GM19328 (cell line): ENCODE results near the gene NT5C3B.

Experiments
- ATAC-seq: cut with Tn5 transposase; IDR thresholded peaks from one replicate; pipeline ENCODE4 v1.9.1; 2021; ENCODE audit warnings: mild to moderate bottlenecking, moderate library complexity; ENCODE audit not compliant: unreplicated experiment

NT5C3B gene

DNA sequence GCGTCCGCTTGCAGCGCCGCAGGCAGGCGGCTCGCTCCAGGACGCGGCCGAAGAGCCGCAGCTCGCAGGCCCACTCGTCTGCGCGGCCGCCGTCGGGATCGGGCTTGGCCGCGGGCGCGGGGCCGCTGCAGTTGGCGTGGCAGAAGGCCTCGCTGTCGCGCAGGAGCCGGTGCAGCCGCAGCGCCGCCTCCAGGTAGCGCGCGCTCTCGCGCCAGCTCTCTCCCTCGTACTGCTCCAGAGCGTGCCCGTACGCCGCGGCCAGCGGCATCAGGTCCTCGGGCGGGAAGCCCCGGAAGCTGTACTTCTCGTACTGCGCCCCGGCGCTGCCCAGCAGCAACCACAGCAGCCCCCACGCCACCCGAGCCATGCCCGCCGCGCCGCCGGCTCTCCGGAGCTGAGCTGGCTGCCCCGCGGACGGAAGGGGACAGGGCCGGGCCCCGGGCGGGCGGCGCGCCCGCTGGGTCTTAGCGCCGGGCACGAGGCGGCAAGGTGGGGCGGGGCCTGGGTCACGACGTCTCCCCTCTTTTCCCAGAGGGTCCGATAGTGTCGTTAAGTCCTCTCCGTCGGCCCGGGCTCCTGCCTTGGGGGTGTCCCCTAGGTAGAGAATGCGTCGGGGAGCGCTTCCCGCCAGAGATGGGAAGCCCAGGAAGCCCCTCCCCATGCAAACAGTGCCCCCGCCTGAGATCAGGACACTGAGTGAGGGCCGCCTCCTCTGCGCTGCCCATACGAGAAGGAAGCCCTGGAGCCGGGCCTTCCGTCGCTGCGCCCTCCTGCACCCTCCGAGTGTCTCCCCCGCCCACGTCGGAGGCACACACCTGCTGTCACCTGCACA lies 24.3 kb downstream of the NT5C3B start, which contains the start of gene P3H4:
TSS of gene P3H4 (minus strand) at position 401 of the 832 bp plus-strand sequence. CDS start at position 367, 34 bp downstream.
- no peak for ATAC-seq

GRCh38 chr17:41810659-41811548 lies 25.1 kb downstream of the NT5C3B start:
- ATAC-seq: no peak

- ATAC-seq: no peak
Observed at GRCh38 chr17:41806685-41807445, 29.2 kb downstream of the NT5C3B start.

- no peak for ATAC-seq
Observed at GRCh38 chr17:41803049-41804020, 32.7 kb downstream of the NT5C3B start.

DNA sequence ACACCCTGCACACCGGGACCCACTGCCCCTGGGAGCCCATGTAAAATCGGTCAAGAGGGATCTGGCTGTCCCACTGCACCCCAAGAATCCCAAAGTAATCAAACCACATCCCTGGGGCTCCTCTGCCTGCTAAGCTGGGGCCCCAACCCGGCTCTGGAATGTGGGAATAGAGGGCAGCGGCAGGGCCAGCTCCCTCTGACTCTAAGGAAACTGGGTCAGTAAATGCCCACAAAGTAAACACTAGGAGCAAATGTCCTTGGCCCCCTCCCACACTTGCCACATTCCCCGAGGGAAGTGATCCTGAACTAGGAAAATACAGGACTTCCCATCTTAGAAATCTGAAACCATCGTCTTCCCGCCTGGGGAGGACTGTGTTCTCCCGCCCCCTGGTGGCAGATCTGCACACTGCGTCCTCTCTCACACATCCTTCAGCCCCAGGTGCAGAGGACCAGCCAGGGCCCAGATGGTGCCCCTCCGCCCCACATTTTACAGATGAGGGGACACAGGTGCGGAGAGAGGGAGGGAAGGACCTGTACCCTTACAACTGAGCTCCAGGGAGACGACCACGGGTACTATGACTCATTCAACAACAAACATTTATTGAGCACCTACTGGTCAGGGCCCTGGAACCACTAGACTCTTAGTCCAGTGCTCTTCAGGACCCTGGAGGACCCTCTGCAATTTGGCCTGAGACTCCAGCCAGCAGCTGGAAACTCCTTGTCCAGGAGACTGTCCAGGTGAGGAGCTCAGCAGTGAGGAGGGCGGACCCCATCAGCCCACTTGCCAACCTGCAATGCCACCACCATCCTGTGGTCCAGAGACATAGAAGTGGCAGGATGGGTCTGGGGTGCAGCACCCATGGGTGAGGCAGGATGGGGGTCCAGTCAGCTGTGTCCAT lies 34.4 kb downstream of the NT5C3B start:
- ATAC-seq: no peak

DNA sequence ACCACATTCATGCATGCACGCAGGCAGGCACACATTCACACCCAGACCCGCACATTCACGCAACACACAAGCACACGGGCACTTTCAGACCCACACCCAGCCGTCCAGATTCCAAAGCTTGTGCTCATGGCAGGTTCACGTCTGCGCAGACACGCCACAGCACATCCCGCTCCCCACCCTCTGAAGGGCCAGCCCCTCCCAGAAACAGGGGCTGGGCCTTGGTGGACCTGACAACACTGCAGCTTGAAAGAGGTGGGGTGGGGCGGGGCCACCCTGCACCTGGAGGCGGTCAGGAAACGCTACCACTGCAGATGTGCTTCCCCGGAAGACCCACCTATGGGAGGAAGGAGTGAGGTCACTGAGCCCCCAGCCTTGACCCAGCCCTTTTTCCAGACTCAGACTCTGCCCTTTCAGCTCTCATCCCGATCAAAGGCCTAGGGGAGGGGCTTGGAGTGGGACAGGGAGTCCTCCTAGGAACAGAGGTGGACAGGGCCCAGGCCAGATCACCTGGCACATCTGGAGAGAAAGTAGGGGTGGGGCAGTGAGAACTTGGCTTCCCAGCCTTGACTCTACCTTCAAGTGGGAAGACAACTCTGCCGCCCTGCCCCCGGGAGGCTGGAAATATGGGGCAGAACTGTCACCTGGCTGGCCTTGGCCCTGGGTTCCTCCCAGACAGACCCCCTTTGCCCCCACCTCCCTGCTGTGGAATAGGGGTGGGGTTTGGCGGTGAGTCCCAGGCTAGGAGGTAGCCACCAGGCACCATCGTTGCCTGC lies 35.2 kb downstream of the NT5C3B start:
- no peak for ATAC-seq

- ATAC-seq: no peak
Observed at GRCh38 chr17:41799366-41799765, 36.7 kb downstream of the NT5C3B start.

DNA sequence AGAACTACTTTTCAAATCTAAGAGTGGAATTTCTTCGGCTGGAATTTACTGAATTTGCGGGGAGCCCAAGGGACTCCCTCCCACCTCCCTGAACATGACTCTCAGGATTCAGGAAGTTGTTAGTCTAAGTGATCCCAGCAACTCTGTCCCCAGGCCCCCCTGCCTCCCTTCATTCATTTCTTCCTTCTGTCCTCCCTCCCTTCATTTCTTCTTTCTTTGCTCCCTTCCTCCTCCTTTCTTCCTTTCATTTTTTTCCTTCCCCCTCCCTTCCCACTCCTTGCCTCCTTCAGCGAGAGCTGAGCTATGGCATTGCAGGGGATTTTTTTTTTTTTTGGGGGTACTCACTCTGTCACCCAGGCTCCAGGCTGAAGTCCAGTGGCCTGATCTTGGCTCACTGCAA lies 38.7 kb downstream of the NT5C3B start:
- no peak for ATAC-seq

DNA sequence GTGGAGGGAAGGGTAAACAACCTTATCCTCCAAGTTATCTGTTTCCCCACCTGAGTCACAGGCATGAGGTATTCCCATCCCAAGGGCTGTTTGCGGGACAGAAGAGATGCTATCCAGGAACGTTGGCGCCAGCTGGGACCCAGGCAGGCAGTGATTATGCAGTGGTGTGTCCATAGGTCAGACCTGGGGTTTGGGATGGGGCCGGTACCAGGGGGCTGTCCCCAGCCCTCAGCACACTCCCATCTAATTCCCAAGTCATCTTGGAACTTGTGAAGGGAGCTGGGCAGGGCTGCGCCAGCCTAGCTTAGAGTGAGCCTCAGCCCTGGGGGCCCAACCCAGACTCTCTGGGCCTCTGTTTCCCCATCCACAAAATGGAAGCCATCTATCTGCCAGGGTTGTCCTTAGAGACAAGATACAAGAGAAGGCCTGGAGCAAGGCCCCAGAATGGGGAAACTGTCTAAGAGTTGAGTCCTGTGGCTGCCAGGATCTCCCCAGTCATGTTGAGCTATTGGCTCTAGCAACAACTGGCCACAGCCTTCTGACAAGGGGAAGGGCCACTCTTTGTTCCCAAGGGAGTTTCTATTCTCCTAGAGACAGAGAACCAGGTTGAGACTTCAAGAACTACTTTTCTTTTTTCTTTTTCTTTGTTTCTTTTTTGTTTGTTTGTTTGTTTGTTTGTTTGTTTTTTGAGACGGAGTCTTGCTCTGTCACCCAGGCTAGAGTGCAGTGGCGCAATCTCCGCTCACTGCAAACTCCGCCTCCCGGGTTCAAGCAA lies 39.7 kb downstream of the NT5C3B start:
- ATAC-seq: no peak

- ATAC-seq: no peak
Observed at GRCh38 chr17:41794540-41794975, 41.5 kb downstream of the NT5C3B start.

DNA sequence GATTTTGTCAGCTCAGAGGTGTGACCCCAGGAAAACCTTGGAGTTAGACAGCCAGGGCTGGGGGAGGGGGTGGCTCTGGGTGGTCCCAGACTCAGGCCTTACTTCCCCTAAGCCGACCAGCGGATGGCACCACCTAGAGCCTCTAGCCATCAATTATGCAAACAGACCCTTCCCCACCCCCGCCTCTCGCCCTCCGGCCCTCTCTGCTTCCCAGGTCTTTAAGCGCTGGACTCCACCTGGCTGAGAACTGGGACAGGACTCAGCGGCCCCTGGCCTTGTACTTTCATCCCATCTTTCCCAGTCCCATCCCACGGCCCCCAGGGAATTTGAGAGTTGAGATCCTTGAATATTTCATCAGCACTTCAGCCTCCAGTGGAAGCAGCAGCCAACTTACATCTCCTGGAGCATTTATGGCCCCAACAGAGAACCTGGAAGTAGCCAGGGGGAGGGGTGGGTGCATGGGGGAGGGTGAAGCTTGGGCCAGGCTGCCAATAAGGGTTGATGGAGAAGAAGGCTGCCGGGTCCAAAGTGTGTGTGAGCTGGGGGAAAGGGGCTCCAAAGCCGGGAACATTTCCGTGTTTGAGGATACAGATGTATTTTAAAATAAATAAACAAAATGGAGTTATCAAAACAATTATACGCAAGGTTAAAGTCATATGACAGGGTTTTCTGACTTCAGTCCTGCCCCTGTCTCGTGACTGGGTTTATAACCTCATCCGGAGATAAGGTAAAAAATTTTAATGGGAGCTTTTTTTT lies 42.1 kb downstream of the NT5C3B start:
- ATAC-seq: no peak

GRCh38 chr17:41792845-41793783 lies 42.9 kb downstream of the NT5C3B start:
- no peak for ATAC-seq

- no peak for ATAC-seq
Observed at GRCh38 chr17:41787021-41787418, 49.0 kb downstream of the NT5C3B start.

DNA sequence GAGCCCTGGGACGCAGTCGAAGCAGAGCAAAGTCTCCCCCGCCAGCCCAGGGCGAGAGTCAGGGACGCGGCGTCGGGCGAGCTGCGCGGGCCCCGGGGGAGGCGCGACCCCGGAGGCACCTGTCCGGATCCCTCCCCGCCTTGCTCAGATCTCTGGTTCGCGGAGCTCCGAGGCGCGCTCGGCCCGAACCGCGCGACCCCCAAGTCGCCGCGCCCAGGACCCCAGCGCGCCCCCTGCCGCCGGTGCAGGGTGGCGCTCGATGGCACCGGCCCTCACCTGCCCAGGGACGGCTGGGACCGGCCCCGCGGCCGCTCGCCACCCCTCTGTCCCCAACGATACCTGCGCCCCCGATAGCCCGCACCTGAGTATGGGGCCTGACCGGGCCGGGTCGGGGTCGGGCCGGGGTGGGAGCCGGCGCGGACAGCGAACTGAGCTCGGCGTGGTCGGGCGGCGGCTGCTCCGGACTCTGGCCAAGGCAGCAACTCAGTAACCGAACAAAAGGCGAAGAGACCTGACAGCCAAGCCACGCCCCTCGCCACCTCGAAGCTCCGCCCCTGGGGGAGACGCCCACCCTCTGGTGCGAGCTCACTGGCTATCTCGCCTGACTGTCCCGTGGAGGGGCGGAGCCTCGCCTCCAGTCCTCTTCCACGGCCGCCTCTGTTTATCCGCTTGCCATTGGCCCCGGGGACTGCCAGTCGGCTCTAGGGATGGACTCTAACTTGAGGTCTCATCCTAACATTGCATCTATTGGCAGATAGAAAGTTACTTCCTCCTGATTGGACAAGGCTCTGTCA lies 49.6 kb downstream of the NT5C3B start, which contains the start of gene JUP:
TSS of gene JUP (minus strand) at position 485 of the 794 bp plus-strand sequence. CDS start 14,857 bp downstream, outside the sequence.
- ATAC-seq: peak; percentile 83

DNA sequence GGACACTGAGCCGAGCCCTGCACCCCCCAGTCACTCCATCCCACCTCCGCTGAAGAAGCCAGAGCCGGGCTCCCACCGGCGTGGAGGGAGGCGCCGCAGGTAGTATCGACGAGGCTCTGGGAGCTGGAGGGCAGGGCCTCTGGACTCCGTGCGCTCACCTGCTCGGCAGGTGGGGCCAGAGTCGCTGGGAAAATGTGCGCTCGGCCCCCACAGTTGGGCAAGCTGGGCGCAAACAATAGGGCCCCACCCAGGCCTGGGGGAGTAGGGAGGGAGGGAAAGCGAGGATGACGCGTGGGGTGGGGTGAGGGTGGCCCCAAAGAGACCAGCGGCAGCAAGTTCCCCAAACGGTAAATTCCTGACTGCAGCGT lies 50.2 kb downstream of the NT5C3B start:
- ATAC-seq: no peak
